HG03280 (cell line): Measurements from ENCODE around the gene COPS6.

Source experiments
- ATAC-seq: cut with Tn5 transposase; IDR thresholded peaks from one replicate; pipeline ENCODE4 v1.9.1; 2021; ENCODE audit warnings: mild to moderate bottlenecking, moderate library complexity; ENCODE audit not compliant: unreplicated experiment

COPS6 gene

GRCh38 chr7:100079024-100079560, 9.7 kb upstream of the COPS6 start:
- no peak for ATAC-seq

GRCh38 chr7:100080907-100081534, 7.7 kb upstream of the COPS6 start:
- ATAC-seq = no peak

GRCh38 chr7:100081535-100082102, 7.2 kb upstream of the COPS6 start, which contains the start of gene ZNF3:
ZNF3 (minus strand) TSS chr7:100081723; CDS start chr7:100077357, 4,366 bp downstream.
- peak; percentile 85 for ATAC-seq

GRCh38 chr7:100082978-100083377, 5.8 kb upstream of the COPS6 start:
- ATAC-seq = no peak

GRCh38 chr7:100085515-100085914, 3.3 kb upstream of the COPS6 start:
- no peak for ATAC-seq

GRCh38 chr7:100087055-100087750, 1.6 kb upstream of the COPS6 start:
- ATAC-seq = no peak

- ATAC-seq = no peak
These were observed 611 bp upstream of the COPS6 start for GRCh38 chr7:100088095-100088620.

- no peak for ATAC-seq
These were observed 858 bp downstream of the COPS6 start for GRCh38 chr7:100089458-100090196.

GRCh38 chr7:100090527-100091410, 2.0 kb downstream of the COPS6 start:
- ATAC-seq = no peak

- ATAC-seq = no peak
These were observed 2.8 kb downstream of the COPS6 start for GRCh38 chr7:100091411-100092181.

- no peak for ATAC-seq
These were observed 4.3 kb downstream of the COPS6 start for GRCh38 chr7:100093054-100093453.

GRCh38 chr7:100093498-100093897, 4.7 kb downstream of the COPS6 start:
- no peak for ATAC-seq

- ATAC-seq = no peak
These were observed 5.2 kb downstream of the COPS6 start for GRCh38 chr7:100093925-100094486.

- no peak for ATAC-seq
These were observed 6.5 kb downstream of the COPS6 start for GRCh38 chr7:100095289-100095688.

GRCh38 chr7:100095704-100096103, 6.9 kb downstream of the COPS6 start:
- no peak for ATAC-seq

- no peak for ATAC-seq
These were observed 10.1 kb downstream of the COPS6 start for GRCh38 chr7:100098913-100099312.

GRCh38 chr7:100099452-100099851, 10.7 kb downstream of the COPS6 start:
- no peak for ATAC-seq

GRCh38 chr7:100100420-100101015, 11.7 kb downstream of the COPS6 start:
- peak; percentile 73 for ATAC-seq
